Measurements from ENCODE around the gene CHCHD4.
"Not testable (repeated sequence)": the region's sequence is repeated elsewhere in the genome, so short reads cannot be mapped to it uniquely, and the experiment has no call there.

DNA sequence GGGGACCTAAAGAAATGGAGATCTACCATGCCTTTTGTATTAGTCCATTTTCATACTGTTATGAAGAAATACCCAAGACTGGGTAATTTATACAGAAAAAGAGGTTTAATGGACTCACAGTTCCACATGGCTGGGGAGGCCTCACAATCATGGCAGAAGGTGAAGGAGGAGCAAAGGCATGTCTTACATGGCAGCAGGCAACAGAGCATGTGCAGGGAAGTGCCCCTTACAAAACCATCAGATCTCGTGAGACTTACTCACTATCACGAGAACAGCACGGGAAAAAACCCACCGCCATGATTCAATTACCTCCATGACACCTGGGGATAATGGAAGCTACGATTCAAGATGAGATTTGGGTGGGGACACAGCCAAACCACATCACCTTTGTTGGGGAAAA, 37.2 kb downstream of the CHCHD4 start:
- TF ChIP-seq, protein P1, sequence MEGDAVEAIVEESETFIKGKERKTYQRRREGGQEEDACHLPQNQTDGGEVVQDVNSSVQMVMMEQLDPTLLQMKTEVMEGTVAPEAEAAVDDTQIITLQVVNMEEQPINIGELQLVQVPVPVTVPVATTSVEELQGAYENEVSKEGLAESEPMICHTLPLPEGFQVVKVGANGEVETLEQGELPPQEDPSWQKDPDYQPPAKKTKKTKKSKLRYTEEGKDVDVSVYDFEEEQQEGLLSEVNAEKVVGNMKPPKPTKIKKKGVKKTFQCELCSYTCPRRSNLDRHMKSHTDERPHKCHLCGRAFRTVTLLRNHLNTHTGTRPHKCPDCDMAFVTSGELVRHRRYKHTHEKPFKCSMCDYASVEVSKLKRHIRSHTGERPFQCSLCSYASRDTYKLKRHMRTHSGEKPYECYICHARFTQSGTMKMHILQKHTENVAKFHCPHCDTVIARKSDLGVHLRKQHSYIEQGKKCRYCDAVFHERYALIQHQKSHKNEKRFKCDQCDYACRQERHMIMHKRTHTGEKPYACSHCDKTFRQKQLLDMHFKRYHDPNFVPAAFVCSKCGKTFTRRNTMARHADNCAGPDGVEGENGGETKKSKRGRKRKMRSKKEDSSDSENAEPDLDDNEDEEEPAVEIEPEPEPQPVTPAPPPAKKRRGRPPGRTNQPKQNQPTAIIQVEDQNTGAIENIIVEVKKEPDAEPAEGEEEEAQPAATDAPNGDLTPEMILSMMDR (IDR thresholded peaks at IDR 0.05), result not testable (repeated sequence)
- not testable (repeated sequence) for TF ChIP-seq POLR2A (IDR thresholded peaks at IDR 0.05)
